Stimulated activated CD4-positive, alpha-beta T cell treated with anti-CD3 and anti-CD28 coated beads, Interleukin-12 subunit alpha, Interleukin-12 subunit beta, amount 100 ng/mL, for 48 hours (primary cell): ENCODE results near the gene METTL16.
"Not testable (repeated sequence)": the region's sequence is repeated elsewhere in the genome, so short reads cannot be mapped to it uniquely, and the experiment has no call there.

Experiments
- DNase-seq, 3 donors: peaks; one replicate each; pipeline ENCODE4 v3.0.0-alpha.2; 2020; ENCODE audit warnings: low read depth in 2 of 3, low spot score in 1 of 3

Gene METTL16

GRCh38 chr17:2452216-2452750 is 59.4 kb downstream of the METTL16 start:
- no peak for DNase-seq

GRCh38 chr17:2450016-2450650 is 61.6 kb downstream of the METTL16 start:
- DNase-seq, result no peak

GRCh38 chr17:2449486-2449885 is 62.2 kb downstream of the METTL16 start:
- DNase-seq, result no peak

GRCh38 chr17:2447479-2447878 is 64.2 kb downstream of the METTL16 start:
- not testable (repeated sequence) for DNase-seq

GRCh38 chr17:2445638-2446037 is 66.0 kb downstream of the METTL16 start:
- no peak for DNase-seq

GRCh38 chr17:2444382-2444781 is 67.3 kb downstream of the METTL16 start:
- no peak for DNase-seq

- no peak for DNase-seq
Measured at GRCh38 chr17:2442166-2442565, 69.5 kb downstream of the METTL16 start.

- DNase-seq, result no peak
Measured at GRCh38 chr17:2440930-2441329, 70.8 kb downstream of the METTL16 start.

GRCh38 chr17:2439997-2440396 is 71.7 kb downstream of the METTL16 start:
- DNase-seq, result not testable (repeated sequence)

GRCh38 chr17:2438823-2439222 is 72.9 kb downstream of the METTL16 start:
- DNase-seq, result no peak

GRCh38 chr17:2436316-2436905 is 75.3 kb downstream of the METTL16 start:
- no peak for DNase-seq

- no peak for DNase-seq
Measured at GRCh38 chr17:2435862-2436261, 75.8 kb downstream of the METTL16 start.

GRCh38 chr17:2435181-2435741 is 76.4 kb downstream of the METTL16 start:
- no peak for DNase-seq

GRCh38 chr17:2433696-2434095 is 78.0 kb downstream of the METTL16 start:
- no peak for DNase-seq

- DNase-seq, result no peak
Measured at GRCh38 chr17:2427910-2428309, 83.8 kb downstream of the METTL16 start.

- DNase-seq, result no peak
Measured at GRCh38 chr17:2427215-2427614, 84.5 kb downstream of the METTL16 start.

GRCh38 chr17:2423271-2423670 is 88.4 kb downstream of the METTL16 start:
- DNase-seq, result no peak

- DNase-seq, result no peak
Measured at GRCh38 chr17:2421315-2422147, 90.2 kb downstream of the METTL16 start.

GRCh38 chr17:2420176-2420575 is 91.5 kb downstream of the METTL16 start:
- DNase-seq, result no peak

- DNase-seq, result no peak
Measured at GRCh38 chr17:2419486-2419885, 92.2 kb downstream of the METTL16 start.

- DNase-seq, result no peak
Measured at GRCh38 chr17:2418572-2418971, 93.1 kb downstream of the METTL16 start.
